PC-3 (cell line): ENCODE results near the gene SSTR3. TPM values are rescaled to one million over a fixed set of nuclear protein-coding genes. Genes with fewer than 3 reads are reported as not detected.
"Not testable (repeated sequence)": the region's sequence is repeated elsewhere in the genome, so short reads cannot be mapped to it uniquely, and the experiment has no call there.

Experiments
- ATAC-seq: fragments of 200-7000 bp; cut with Tn5 transposase; 2 replicates; pipeline ENCODE4 v1.9.1; 2020; ENCODE audit warnings: mild to moderate bottlenecking, moderate library complexity
- BruUV-seq: library from RNA; stranded (reverse); fragments of 400-500 nt; replicated peaks from 2 replicates; lab custom pipeline; 2021; lab: Mats Ljungman, UMichigan
- CTCF ChIA-PET: fragments of 300-600 bp; sonication (Branson Sonifier 250); formaldehyde crosslinking; loops from one replicate; lab custom pipeline; 2022; ENCODE audit warnings: antibody characterized with exemption; lab: Charles Lee
- POLR2A ChIA-PET: fragments of 300-600 bp; sonication (Branson Sonifier 250); formaldehyde crosslinking; loops from one replicate; lab custom pipeline; 2022; ENCODE audit warnings: antibody characterized with exemption; ENCODE audit not compliant: unreplicated experiment; lab: Charles Lee
- DNase-seq: peaks from one replicate; pipeline ENCODE4 v3.0.0-alpha.2; 2015
- H2AFZ ChIP-seq: fragments of 300-600 bp; sonication (generic); 2 replicates; pipeline ENCODE4 v1.6.0; 2016; ENCODE audit warnings: antibody characterized with exemption, low read length
- H3F3A ChIP-seq: fragments of 300-600 bp; sonication (generic); one replicate; pipeline ENCODE4 v1.6.0; 2017; ENCODE audit warnings: antibody characterized with exemption, low read length, control low read depth, mild to moderate bottlenecking; ENCODE audit not compliant: unreplicated experiment
- H3K27ac ChIP-seq: fragments of 300-600 bp; sonication (generic); 2 replicates; pipeline ENCODE4 v1.5.1; 2016; ENCODE audit warnings: mild to moderate bottlenecking, low read length
- H3K27me3 ChIP-seq: fragments of 300-600 bp; sonication (generic); 2 replicates; pipeline ENCODE4 v1.6.1; 2016; ENCODE audit warnings: low read length, mixed read lengths
- H3K36me3 ChIP-seq: fragments of 300-600 bp; sonication (generic); 2 replicates; pipeline ENCODE4 v1.6.1; 2016; ENCODE audit warnings: low read depth, mixed run types, low read length, mixed read lengths
- H3K4me1 ChIP-seq: fragments of 300-600 bp; sonication (generic); 2 replicates; pipeline ENCODE4 v1.5.1; 2016; ENCODE audit warnings: low read length; ENCODE audit not compliant: insufficient read depth
- H3K4me2 ChIP-seq: fragments of 300-600 bp; sonication (generic); 2 replicates; pipeline ENCODE4 v1.6.0; 2016; ENCODE audit warnings: low read length
- H3K4me3 ChIP-seq: fragments of 300-600 bp; sonication (generic); 2 replicates; pipeline ENCODE4 v1.5.1; 2016; ENCODE audit warnings: mild to moderate bottlenecking, low read length, mixed read lengths
- H3K79me2 ChIP-seq: fragments of 300-600 bp; sonication (generic); 2 replicates; pipeline ENCODE4 v1.6.1; 2017; ENCODE audit warnings: low read length, mixed read lengths
- H3K9ac ChIP-seq: fragments of 300-600 bp; sonication (generic); 2 replicates; pipeline ENCODE4 v1.6.0; 2016; ENCODE audit warnings: mild to moderate bottlenecking, low read length
- H3K9me2 ChIP-seq: fragments of 300-600 bp; sonication (generic); replicated peaks from 2 replicates; pipeline ENCODE4 v1.6.1; 2016; ENCODE audit warnings: mixed run types, low read length, mixed read lengths
- H3K9me3 ChIP-seq: fragments of 300-600 bp; sonication (generic); 2 replicates; pipeline ENCODE4 v1.6.1; 2016; ENCODE audit warnings: low read length, mixed read lengths
- H4K20me1 ChIP-seq: fragments of 300-600 bp; sonication (generic); 2 replicates; pipeline ENCODE4 v1.6.1; 2016; ENCODE audit warnings: low read length, mixed read lengths
- CTCF ChIP-seq: fragments of 300-600 bp; sonication (generic); conservative IDR thresholded peaks from 2 replicates; pipeline ENCODE4 v1.5.1; 2017; ENCODE audit warnings: antibody characterized with exemption, low read depth, mild to moderate bottlenecking, low read length
- EZH2 ChIP-seq: fragments of 300-600 bp; sonication (generic); IDR thresholded peaks from one replicate; pipeline ENCODE4 v1.6.1; 2017; ENCODE audit warnings: antibody characterized with exemption, mild to moderate bottlenecking, low read length; ENCODE audit not compliant: unreplicated experiment
- EZH2phosphoT487 ChIP-seq: fragments of 300-600 bp; sonication (generic); IDR thresholded peaks from 2 replicates; pipeline ENCODE4 v1.6.1; 2018; ENCODE audit warnings: mild to moderate bottlenecking, antibody characterized with exemption, low read length, borderline replicate concordance
- intact Hi-C: fragments of 100-400 bp; cut with micrococcal nuclease; formaldehyde crosslinking; loops from 2 replicates; pipeline ENCODE4 v1.9.0; 2023
- total RNA-seq: library from RNA; depleted of rRNA; stranded (reverse); fragments of >200 nt; gene quantifications from 2 replicates; pipeline ENCODE4 v1.2.3, GENCODE V29; 2014

Gene SSTR3
- total RNA-seq, 1 experiment from 2014 or later, result 0.55 TPM

- H3K9me2 ChIP-seq, result no peaks in the 10 kb centered on the region
- no peaks in the 10 kb centered on the region for H3K9me3 ChIP-seq
- H3K4me3 ChIP-seq, result no peak overlapping the region
- H3K27me3 ChIP-seq, result no peaks in the 10 kb centered on the region
- no peak overlapping the region for H3K4me2 ChIP-seq
- intact Hi-C loops, result no loop called here
- no peaks in the 10 kb centered on the region for H3F3A ChIP-seq
- ATAC-seq, result no peak
- H3K27ac ChIP-seq, result no peak overlapping the region
- H3K79me2 ChIP-seq, result no peaks in the 10 kb centered on the region
- no peak overlapping the region for H3K9ac ChIP-seq
- POLR2A ChIA-PET, result no interaction called here
- CTCF ChIA-PET, result no interaction called here
- no peaks in the 10 kb centered on the region for H4K20me1 ChIP-seq
- H3K4me1 ChIP-seq, result peaks cover 22% of the 10 kb centered on the region
- no peak for DNase-seq
- H2AFZ ChIP-seq, result no peak overlapping the region
- H3K36me3 ChIP-seq, result peaks cover 5% of the 10 kb centered on the region; the same call in 1 of the 2 replicates
- no TSS peak for BruUV-seq
- TF ChIP-seq EZH2, result no peak
- TF ChIP-seq EZH2phosphoT487, result no peak
- TF ChIP-seq CTCF, result no peak
Measured at GRCh38 chr22:37233751-37234631, 21.7 kb upstream of the SSTR3 start.

- H3K9ac ChIP-seq, BruUV-seq, CTCF ChIA-PET: not testable (repeated sequence)
Measured at GRCh38 chr22:37233371-37233750, 21.1 kb upstream of the SSTR3 start.

GRCh38 chr22:37232140-37232998 is 20.1 kb upstream of the SSTR3 start:
- peaks cover 33% of the 10 kb centered on the region for H3K4me1 ChIP-seq
- H3K27ac ChIP-seq, result no peak overlapping the region
- no peak overlapping the region for H3K4me2 ChIP-seq
- POLR2A ChIA-PET, result no interaction called here
- H2AFZ ChIP-seq, result no peak overlapping the region
- BruUV-seq, result no TSS peak
- H3K27me3 ChIP-seq, result no peaks in the 10 kb centered on the region
- 0 out of 2 replicates have a peak, but pooled peaks cover 5% of the 10 kb centered on the region for H3K36me3 ChIP-seq
- no peak overlapping the region for H3K4me3 ChIP-seq
- no peaks in the 10 kb centered on the region for H4K20me1 ChIP-seq
- no peaks in the 10 kb centered on the region for H3K9me2 ChIP-seq
- CTCF ChIA-PET, result no interaction called here
- ATAC-seq (no peak), DNase-seq (no peak)
- TF ChIP-seq EZH2phosphoT487 (no peak), EZH2 (no peak), CTCF (no peak)
- no peak overlapping the region for H3K9ac ChIP-seq
- no peaks in the 10 kb centered on the region for H3F3A ChIP-seq
- H3K9me3 ChIP-seq, result no peaks in the 10 kb centered on the region
- intact Hi-C loops, result no loop called here
- no peaks in the 10 kb centered on the region for H3K79me2 ChIP-seq

More at GRCh38 chr22:37233371-37233750, 21.1 kb upstream of the SSTR3 start:
- intact Hi-C loops, H3F3A ChIP-seq, H2AFZ ChIP-seq, H4K20me1 ChIP-seq, H3K36me3 ChIP-seq, DNase-seq, H3K9me3 ChIP-seq, H3K4me2 ChIP-seq, H3K27ac ChIP-seq, POLR2A ChIA-PET, ATAC-seq, H3K4me3 ChIP-seq, H3K9me2 ChIP-seq, H3K27me3 ChIP-seq, H3K79me2 ChIP-seq: not testable (repeated sequence)
- peaks cover 28% of the 10 kb centered on the region for H3K4me1 ChIP-seq
